Esophagus squamous epithelium (tissue), 5 donors: ENCODE measurements around the gene MEX3C. TPM values are rescaled to one million over a fixed set of nuclear protein-coding genes. Genes with fewer than 3 reads are reported as not detected.

Source experiments
- DNase-seq: peaks from one replicate; lab custom pipeline; 2025; lab: John Stamatoyannopoulos, UW
- H3K27ac ChIP-seq, 4 donors: fragments of 200-600 bp; sonication (generic); one replicate each; pipeline ENCODE4 v1.5.1; 2016 to 2019; ENCODE audit warnings: mild to moderate bottlenecking in 1 of 4
- H3K27me3 ChIP-seq, 4 donors: fragments of 200-600 bp; sonication (generic); 1 replicate in 3 of 4; 2 replicates in 1 of 4; pipeline versions ENCODE4 v1.5.1 to v1.6.0; 2017 to 2021; ENCODE audit warnings: antibody characterized with exemption in 1 of 4
- H3K36me3 ChIP-seq, 3 donors: fragments of 200-600 bp; sonication (generic); one replicate each; pipeline ENCODE4 v1.5.1; 2016 to 2019
- H3K4me1 ChIP-seq, 3 donors: fragments of 200-600 bp; sonication (generic); one replicate each; pipeline ENCODE4 v1.5.1; 2017 to 2019
- H3K4me3 ChIP-seq, 4 donors: fragments of 200-600 bp; sonication (generic); 1 replicate in 3 of 4; 2 replicates in 1 of 4; pipeline ENCODE4 v1.5.1; 2016 to 2019; ENCODE audit warnings: mild to moderate bottlenecking in 2 of 4, moderate library complexity in 1 of 4
- H3K9me3 ChIP-seq, 3 donors: fragments of 200-600 bp; sonication (generic); one replicate each; pipeline ENCODE4 v1.5.1; 2016 to 2019
- CTCF ChIP-seq, 6 experiments: fragments of 450-650 bp in 4 of 6; fragments of 200-600 bp in 2 of 6; sonication (generic) in 2 of 6; IDR thresholded peaks; one replicate each; pipeline ENCODE4 v1.5.1; 2016 to 2019; ENCODE audit warnings: antibody characterized with exemption in 6 of 6, mild to moderate bottlenecking in 4 of 6, moderate library complexity in 4 of 6
- POLR2A ChIP-seq, 4 donors: fragments of 450-650 bp; IDR thresholded peaks; one replicate each; pipeline ENCODE4 v1.6.1; 2017; ENCODE audit warnings: antibody characterized with exemption in 4 of 4, mild to moderate bottlenecking in 4 of 4, moderate library complexity in 3 of 4
- WGBS, 2 donors: methylation state at CpG; one replicate each; pipeline ENCODE4 v1.1.5; 2018; 5-methylcytosine and 5-hydroxymethylcytosine counted together
- intact Hi-C: fragments of 100-400 bp; cut with DNase I; formaldehyde crosslinking; loops from one replicate; pipeline ENCODE4 v1.15.0; 2022
- total RNA-seq, 4 donors: library from RNA; depleted of rRNA; stranded (reverse); fragments of >200 nt; gene quantifications; one replicate each; pipeline ENCODE4 v1.1.0, GENCODE V29; 2016
- donor health status: DM: yes; HTN: yes; CAD: no.

MEX3C gene
- total RNA-seq, 4 donors from 2014 or later: 13.5 to 26.5 (median 21.4) TPM

GRCh38 chr18:51226068-51226467 is 28.6 kb upstream of the MEX3C start:
- Histone ChIP-seq H3K27ac (no peak overlapping the region), H3K27me3 (no peaks in the 10 kb centered on the region), H3K4me3 (no peak overlapping the region), H3K36me3 (no peaks in the 10 kb centered on the region), H3K9me3 (no peaks in the 10 kb centered on the region), H3K4me1 (no peaks in the 10 kb centered on the region)
- no peak for TF ChIP-seq CTCF (IDR thresholded peaks at IDR 0.05)
- TF ChIP-seq POLR2A (IDR thresholded peaks at IDR 0.05): no peak
- WGBS, 2 donors: 68 to 79% methylated on average over 4 of the region's 4 CpGs
- intact Hi-C loops: loop anchor here (10.0 kb wide), 1 partner anchor 99 kb away; no protein-coding TSS in a partner anchor
- DNase-seq: no peak

DNA sequence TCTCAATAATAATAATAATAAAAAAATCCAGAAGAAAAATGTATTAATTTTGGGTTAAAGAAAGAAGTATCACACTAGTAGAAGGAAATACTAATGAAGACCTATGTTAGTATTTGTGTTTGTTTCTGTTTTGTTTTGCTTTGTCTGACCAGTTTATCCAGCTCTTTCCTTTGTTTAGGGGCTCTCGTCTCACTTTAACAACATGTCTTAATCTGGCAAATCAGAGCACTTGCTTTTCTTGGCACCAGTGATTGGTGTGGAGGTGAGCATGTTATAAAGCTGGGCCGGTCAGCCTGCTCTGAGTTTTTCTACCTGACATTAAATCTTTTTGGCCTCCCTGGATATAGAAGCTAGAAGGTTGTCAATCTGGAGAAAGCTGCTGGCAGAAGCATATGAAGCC is 15.1 kb upstream of the MEX3C start:
- Histone ChIP-seq H3K27ac (no peak overlapping the region), H3K4me1 (no peaks in the 10 kb centered on the region), H3K36me3 (no peaks in the 10 kb centered on the region), H3K27me3 (no peaks in the 10 kb centered on the region), H3K9me3 (no peaks in the 10 kb centered on the region), H3K4me3 (no peak overlapping the region)
- WGBS, 2 donors: 70 to 81% methylated on average over 2 of the region's 2 CpGs
- DNase-seq: no peak
- TF ChIP-seq CTCF (IDR thresholded peaks at IDR 0.05) (no peak), POLR2A (IDR thresholded peaks at IDR 0.05) (no peak)
- intact Hi-C loops: no loop called here

DNA sequence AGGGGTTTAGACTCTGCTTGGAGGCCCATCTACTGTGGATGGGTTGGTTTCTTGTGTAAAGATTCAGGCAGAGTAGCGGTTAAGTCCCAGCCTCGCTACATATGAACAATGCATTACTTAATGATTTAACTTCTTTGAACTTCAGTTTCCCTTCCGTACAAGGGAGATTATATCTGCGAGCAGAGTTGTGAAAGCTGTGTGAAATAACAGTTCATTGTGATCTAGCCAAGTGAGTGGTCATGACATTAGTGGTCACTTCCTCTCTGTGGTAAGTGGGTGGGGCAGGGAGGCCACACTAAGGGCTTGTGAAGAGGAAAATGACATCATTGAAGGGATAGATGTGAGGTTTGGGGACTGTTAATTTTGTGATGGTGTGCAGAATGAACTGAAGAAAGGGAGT is 14.1 kb upstream of the MEX3C start:
- H3K9me3 ChIP-seq: no peaks in the 10 kb centered on the region
- no peak for TF ChIP-seq CTCF (IDR thresholded peaks at IDR 0.05)
- TF ChIP-seq POLR2A (IDR thresholded peaks at IDR 0.05): no peak
- peak; percentile 1 for DNase-seq
- no peaks in the 10 kb centered on the region for H3K27me3 ChIP-seq
- no peaks in the 10 kb centered on the region for H3K36me3 ChIP-seq
- no peak overlapping the region for H3K27ac ChIP-seq
- whole genome bisulfite sequencing, 2 donors: 45 to 67% methylated on average over 4 of the region's 4 CpGs
- H3K4me1 ChIP-seq: no peaks in the 10 kb centered on the region
- intact Hi-C loops: no loop called here
- no peak overlapping the region for H3K4me3 ChIP-seq

- Histone ChIP-seq H3K4me3 (peak overlapping the region; percentile 77 to 94 (median 90)), H3K9me3 (no peaks in the 10 kb centered on the region), H3K4me1 (peaks cover 0 to 44% (median 17%) of the 10 kb centered on the region in 3 donors), H3K27me3 (no peaks in the 10 kb centered on the region), H3K27ac (peak overlapping the region; percentile 96 to 100 (median 99)), H3K36me3 (no peaks in the 10 kb centered on the region)
- 0% methylated on average over 1 to 17 of the region's 102 CpGs for WGBS, 2 donors
- no peak for TF ChIP-seq CTCF (IDR thresholded peaks at IDR 0.05)
- peak in 2 of 4 donors; percentile 49 to 63 for TF ChIP-seq POLR2A (IDR thresholded peaks at IDR 0.05)
- intact Hi-C loops: no loop called here
- no peak for DNase-seq
Observed at GRCh38 chr18:51196811-51197660, 445 bp downstream of the MEX3C start.

GRCh38 chr18:51196118-51196810 is 1.2 kb downstream of the MEX3C start:
- no peak for TF ChIP-seq POLR2A (IDR thresholded peaks at IDR 0.05)
- no peak for TF ChIP-seq CTCF (IDR thresholded peaks at IDR 0.05)
- 0 to 2% methylated on average over 12 to 24 of the region's 67 CpGs for WGBS, 2 donors
- intact Hi-C loops: no loop called here
- peak overlapping the region; percentile 77 to 94 (median 90) for H3K4me3 ChIP-seq
- no peaks in the 10 kb centered on the region for H3K27me3 ChIP-seq
- H3K36me3 ChIP-seq: no peaks in the 10 kb centered on the region
- H3K4me1 ChIP-seq: peaks cover 0 to 52% (median 17%) of the 10 kb centered on the region in 3 donors
- H3K27ac ChIP-seq: peak overlapping the region; percentile 96 to 100 (median 99)
- peak; percentile 16 for DNase-seq
- H3K9me3 ChIP-seq: no peaks in the 10 kb centered on the region
